Sigmoid colon (tissue), 4 donors: ENCODE measurements around the gene SYT17.

Experiments
- CTCF ChIP-seq, 4 experiments: fragments of 450-650 bp in 3 of 4; fragments of 200-600 bp in 1 of 4; IDR thresholded peaks; one replicate each; pipeline ENCODE4 v1.5.1; 2016 to 2019; ENCODE audit warnings: antibody characterized with exemption in 4 of 4, mild to moderate bottlenecking in 3 of 4, moderate library complexity in 2 of 4
- POLR2A ChIP-seq, 2 donors: fragments of 450-650 bp; IDR thresholded peaks; one replicate each; pipeline ENCODE4 v1.6.1; 2016; ENCODE audit warnings: antibody characterized with exemption in 2 of 2, mild to moderate bottlenecking in 2 of 2, moderate library complexity in 2 of 2
- POLR2AphosphoS5 ChIP-seq, 4 donors: sonication (generic); formaldehyde crosslinking; IDR thresholded peaks; one replicate each; pipeline ENCODE4 v1.6.1; 2017; ENCODE audit warnings: antibody characterized with exemption in 4 of 4

GRCh38 chr16:19245326-19245925 is 77.4 kb downstream of the SYT17 start:
- TF ChIP-seq CTCF (IDR thresholded peaks at IDR 0.05) = no peak
- no peak for TF ChIP-seq POLR2AphosphoS5 (IDR thresholded peaks at IDR 0.05)
- no peak for TF ChIP-seq POLR2A (IDR thresholded peaks at IDR 0.05)
